K562 (cell line): Measurements from ENCODE around the gene H3-3A. TPM values are rescaled to one million over a fixed set of nuclear protein-coding genes. Genes with fewer than 3 reads are reported as not detected.

Experiments used
- CBFB ChIP-seq: sonication (generic); formaldehyde crosslinking; IDR thresholded peaks from 2 replicates; pipeline ENCODE4 v1.4.0; 2020; ENCODE audit warnings: mild to moderate bottlenecking, missing genetic modification reagents
- CHD2 ChIP-seq: IDR thresholded peaks from 2 replicates; pipeline ENCODE4 v1.6.1; 2011; ENCODE audit warnings: low read depth, low read length
- ETS1 ChIP-seq: conservative IDR thresholded peaks from 2 replicates; pipeline ENCODE4 v1.6.1; 2011; ENCODE audit warnings: low read depth, mild to moderate bottlenecking, low read length; ENCODE audit not compliant: control insufficient read depth
- EWSR1 ChIP-seq: fragments of 450-650 bp; IDR thresholded peaks from 2 replicates; pipeline ENCODE4 v1.6.1; 2018; ENCODE audit warnings: borderline replicate concordance, mild to moderate bottlenecking, low read depth, moderate library complexity; ENCODE audit not compliant: partially characterized antibody
- EZH2 ChIP-seq: IDR thresholded peaks from 2 replicates; pipeline ENCODE4 v1.6.1; 2012; ENCODE audit warnings: low read depth, mild to moderate bottlenecking, inconsistent platforms, low read length, borderline replicate concordance
- HDGF ChIP-seq: fragments of 450-650 bp; IDR thresholded peaks from 2 replicates; pipeline ENCODE4 v1.6.1; 2016
- KLF16 ChIP-seq: IDR thresholded peaks from 2 replicates; pipeline ENCODE4 v1.6.1; 2016; ENCODE audit warnings: antibody characterized with exemption
- POLR2AphosphoS2 ChIP-seq: IDR thresholded peaks from 2 replicates; pipeline ENCODE4 v1.6.1; 2012; ENCODE audit warnings: low read length, improper control_type of control experiment
- SPI1 ChIP-seq: IDR thresholded peaks from 2 replicates; pipeline ENCODE4 v1.6.1; 2011; ENCODE audit warnings: low read depth, low read length, control low read depth, borderline replicate concordance
- STAT5A ChIP-seq: IDR thresholded peaks from 2 replicates; pipeline ENCODE4 v1.6.1; 2012; ENCODE audit warnings: low read length, inconsistent platforms, borderline replicate concordance
- TAL1 ChIP-seq: fragments of 450-650 bp; IDR thresholded peaks from 2 replicates; pipeline ENCODE4 v1.6.1; 2016; ENCODE audit warnings: mild to moderate bottlenecking
- ZKSCAN8 ChIP-seq: fragments of 200-800 bp; sonication (Bioruptor generic); IDR thresholded peaks from 2 replicates; pipeline ENCODE4 v1.6.1; 2016; ENCODE audit warnings: missing genetic modification characterization, missing compliant biosample characterization
- ZNF217 ChIP-seq: sonication (generic); formaldehyde crosslinking; IDR thresholded peaks from 2 replicates; pipeline ENCODE4 v1.8.0; 2022; ENCODE audit warnings: mild to moderate bottlenecking, missing genetic modification reagents
- ZNF431 ChIP-seq: sonication (generic); formaldehyde crosslinking; IDR thresholded peaks from 2 replicates; pipeline ENCODE4 v1.8.0; 2022; ENCODE audit warnings: mild to moderate bottlenecking, missing genetic modification reagents
- ZNF668 ChIP-seq: fragments of 250-450 bp; sonication (Bioruptor Pico); IDR thresholded peaks from 2 replicates; pipeline ENCODE4 v1.8.0; 2022; ENCODE audit warnings: mild to moderate bottlenecking, inconsistent platforms
- polyA plus RNA-seq, 8 experiments: library from polyadenylated mRNA; depleted of rRNA in 4 of 8; stranded (reverse) in 5 of 8; unstranded in 3 of 8; fragments of >200 nt; fragmentation: Nextera tagmentation in 2 of 8; fragmentation: Illumina TruSeq in 1 of 8; extraction: Ambion mirVana in 2 of 8; extraction: Trizol in 1 of 8; gene quantifications; 2 replicates each; pipeline versions ENCODE4 v1.2.1 to v1.2.3, GENCODE V29; 2011 to 2014; ENCODE audit warnings: inconsistent platforms in 1 of 8, missing spikeins in 1 of 8
- total RNA-seq, 7 experiments: library from RNA; depleted of rRNA in 6 of 7; stranded (reverse); fragments of >200 nt in 6 of 7; fragmentation: Illumina TruSeq in 2 of 7; extraction: Trizol in 2 of 7; gene quantifications; 2 replicates each; pipeline versions ENCODE4 v1.2.1 to v1.2.3, GENCODE V29; 2011 to 2021; ENCODE audit warnings: low replicate concordance in 1 of 7
- TF ChIP-seq, protein P1 (sequence below): sonication (generic); formaldehyde crosslinking; IDR thresholded peaks from 2 replicates; pipeline ENCODE4 v1.5.0; 2020; ENCODE audit warnings: missing genetic modification reagents

Gene H3-3A
- total and polyA plus RNA-seq, 9 of the 15 experiments (the other 6 are each of a cell fraction or from before 2014, with no cell fraction given), result 426 to 1,083 (median 591) TPM

DNA sequence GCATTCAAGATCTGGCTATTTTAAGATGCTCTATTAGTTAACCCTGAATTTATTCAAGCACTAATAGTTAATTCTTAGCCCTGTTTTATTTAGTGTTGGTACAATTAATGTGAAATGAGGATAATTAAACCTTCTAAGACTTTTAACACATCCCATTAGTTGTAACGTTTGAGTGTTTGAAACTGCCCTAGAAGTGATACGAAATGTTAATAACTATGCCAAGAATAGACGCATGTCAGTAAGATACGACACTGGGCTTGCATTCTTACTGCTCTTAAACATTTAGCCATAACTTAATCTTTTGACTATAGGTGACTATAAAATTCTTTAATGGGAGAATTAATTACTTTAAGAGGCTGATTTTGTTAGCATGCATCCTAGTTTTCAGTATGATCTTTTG is 9.8 kb downstream of the H3-3A start (continued):
- no peak for TF ChIP-seq SPI1
- no peak for TF ChIP-seq ZKSCAN8
- no peak for TF ChIP-seq KLF16
- 0 out of 2 replicates have a peak, but pooled peaks have one; percentile 66 for TF ChIP-seq POLR2AphosphoS2
- no peak for TF ChIP-seq ETS1
- TF ChIP-seq, protein P1, sequence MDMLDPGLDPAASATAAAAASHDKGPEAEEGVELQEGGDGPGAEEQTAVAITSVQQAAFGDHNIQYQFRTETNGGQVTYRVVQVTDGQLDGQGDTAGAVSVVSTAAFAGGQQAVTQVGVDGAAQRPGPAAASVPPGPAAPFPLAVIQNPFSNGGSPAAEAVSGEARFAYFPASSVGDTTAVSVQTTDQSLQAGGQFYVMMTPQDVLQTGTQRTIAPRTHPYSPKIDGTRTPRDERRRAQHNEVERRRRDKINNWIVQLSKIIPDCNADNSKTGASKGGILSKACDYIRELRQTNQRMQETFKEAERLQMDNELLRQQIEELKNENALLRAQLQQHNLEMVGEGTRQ (CRISPR knock-in tag), result no peak
- TF ChIP-seq HDGF, result no peak
- TF ChIP-seq ZNF217, result no peak
- no peak for TF ChIP-seq ZNF668 (CRISPR knock-in tag)
- TF ChIP-seq CHD2, result no peak
- TF ChIP-seq EZH2, result no peak
- no peak for TF ChIP-seq STAT5A
- TF ChIP-seq TAL1, result no peak
- no peak for TF ChIP-seq CBFB (CRISPR knock-in tag)
- TF ChIP-seq ZNF431 (CRISPR knock-in tag), result no peak
- no peak for TF ChIP-seq EWSR1
